Adipocyte (in vitro differentiated cells): ENCODE results near the gene MS4A12.
"Not testable (repeated sequence)": the region's sequence is repeated elsewhere in the genome, so short reads cannot be mapped to it uniquely, and the experiment has no call there.

Experiments used
- DNase-seq: peaks from one replicate; pipeline ENCODE4 v3.0.0-alpha.2; 2015; ENCODE audit warnings: low read depth
- H3K27me3 ChIP-seq: replicated peaks from 2 replicates; pipeline ENCODE4 v1.7.0; 2013; ENCODE audit warnings: mild to moderate bottlenecking, low read length, moderate library complexity; ENCODE audit not compliant: control insufficient read depth, insufficient read depth
- H3K36me3 ChIP-seq: 2 replicates; pipeline ENCODE4 v1.7.0; 2013; ENCODE audit warnings: low read length, mild to moderate bottlenecking, moderate library complexity; ENCODE audit not compliant: control insufficient read depth, insufficient read depth, severe bottlenecking
- H3K4me1 ChIP-seq: 2 replicates; pipeline ENCODE4 v1.7.0; 2013; ENCODE audit warnings: mild to moderate bottlenecking, low read length, moderate library complexity; ENCODE audit not compliant: control insufficient read depth, insufficient read depth
- H3K4me3 ChIP-seq: 2 replicates; pipeline ENCODE4 v1.7.0; 2013; ENCODE audit warnings: mild to moderate bottlenecking, low read length, moderate library complexity
- H3K9ac ChIP-seq: 2 replicates; pipeline ENCODE4 v1.7.0; 2013; ENCODE audit warnings: mild to moderate bottlenecking, low read length, moderate library complexity
- H3K9me3 ChIP-seq: 2 replicates; pipeline ENCODE4 v1.7.0; 2013; ENCODE audit warnings: mild to moderate bottlenecking, low read length, moderate library complexity; ENCODE audit not compliant: control insufficient read depth

MS4A12 gene

GRCh38 chr11:60485987-60486386 is 6.6 kb upstream of the MS4A12 start:
- Histone ChIP-seq H3K9ac (no peak overlapping the region), H3K4me1 (no peaks in the 10 kb centered on the region), H3K27me3 (no peaks in the 10 kb centered on the region), H3K36me3 (no peaks in the 10 kb centered on the region), H3K4me3 (no peak overlapping the region), H3K9me3 (no peaks in the 10 kb centered on the region)
- DNase-seq, result no peak

- H3K9me3 ChIP-seq, result no peaks in the 10 kb centered on the region
- H3K4me3 ChIP-seq, result no peak overlapping the region
- no peak for DNase-seq
- H3K27me3 ChIP-seq, result no peaks in the 10 kb centered on the region
- H3K36me3 ChIP-seq, result no peaks in the 10 kb centered on the region
- no peaks in the 10 kb centered on the region for H3K4me1 ChIP-seq
- no peak overlapping the region for H3K9ac ChIP-seq
Measured at GRCh38 chr11:60493454-60493853, 876 bp downstream of the MS4A12 start.

GRCh38 chr11:60498399-60498798 is 5.8 kb downstream of the MS4A12 start:
- Histone ChIP-seq H3K9ac (no peak overlapping the region), H3K4me1 (no peaks in the 10 kb centered on the region), H3K27me3 (no peaks in the 10 kb centered on the region), H3K36me3 (no peaks in the 10 kb centered on the region), H3K4me3 (no peak overlapping the region), H3K9me3 (no peaks in the 10 kb centered on the region)
- DNase-seq, result no peak

DNA sequence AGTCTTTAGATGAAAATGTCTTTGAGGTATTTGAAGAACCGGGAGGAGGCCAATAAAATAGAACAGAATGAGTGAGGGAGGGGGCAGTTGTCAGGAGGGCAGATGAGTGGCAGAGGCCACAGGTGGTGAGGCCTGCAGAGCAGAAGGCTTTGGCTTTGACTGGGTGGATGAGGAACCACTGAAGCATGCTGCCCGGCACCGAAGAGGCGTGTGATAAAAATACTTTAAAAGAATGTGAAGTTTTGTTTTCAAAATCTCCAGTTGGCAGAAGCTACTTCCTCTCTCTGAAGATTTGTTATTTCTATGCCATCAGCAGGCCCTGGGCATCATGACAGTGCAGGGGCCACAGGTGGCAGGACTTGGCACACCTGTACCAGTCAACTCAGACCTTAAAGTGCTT is 6.3 kb downstream of the MS4A12 start:
- Histone ChIP-seq H3K4me3 (no peak overlapping the region), H3K9ac (no peak overlapping the region), H3K36me3 (no peaks in the 10 kb centered on the region), H3K4me1 (no peaks in the 10 kb centered on the region), H3K9me3 (no peaks in the 10 kb centered on the region), H3K27me3 (no peaks in the 10 kb centered on the region)
- DNase-seq, result no peak

DNA sequence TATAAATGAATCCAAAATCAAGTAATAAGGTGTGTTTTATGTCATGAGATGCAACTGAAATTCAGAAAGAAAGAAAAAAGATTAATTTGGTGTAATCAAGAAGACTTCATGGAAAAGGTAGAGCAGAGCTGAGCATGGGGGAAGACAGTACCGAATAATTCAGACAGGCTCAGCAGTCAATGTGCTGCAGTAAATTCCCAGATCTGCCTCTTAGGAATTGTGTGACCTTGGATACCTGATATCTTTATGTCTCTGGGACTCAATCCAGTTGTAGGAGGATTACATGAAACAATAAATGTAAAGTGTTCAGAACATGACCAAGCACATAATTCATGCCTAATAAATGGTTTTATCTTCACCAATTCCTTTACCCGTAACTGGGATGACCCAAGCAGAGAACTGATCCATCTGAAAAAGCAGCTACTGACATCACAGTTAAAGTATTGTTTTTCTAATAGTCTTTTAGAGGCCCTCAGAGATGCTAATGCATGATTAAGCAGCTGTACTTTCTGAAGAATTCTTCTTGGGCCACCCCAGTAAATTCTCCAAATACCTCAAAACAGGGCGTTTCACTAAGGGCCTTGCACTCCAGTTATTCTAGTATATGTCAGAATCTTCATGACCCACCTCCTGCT is 7.8 kb downstream of the MS4A12 start:
- no peak overlapping the region for H3K4me3 ChIP-seq
- H3K9me3 ChIP-seq, result peaks cover under 1% of the 10 kb centered on the region
- H3K4me1 ChIP-seq, result no peaks in the 10 kb centered on the region
- no peak overlapping the region for H3K9ac ChIP-seq
- no peaks in the 10 kb centered on the region for H3K27me3 ChIP-seq
- DNase-seq, result no peak
- no peaks in the 10 kb centered on the region for H3K36me3 ChIP-seq

- DNase-seq, result no peak
- H3K9ac ChIP-seq, result no peak overlapping the region
- peaks cover 3% of the 10 kb centered on the region for H3K9me3 ChIP-seq
- no peak overlapping the region for H3K4me3 ChIP-seq
- H3K4me1 ChIP-seq, result no peaks in the 10 kb centered on the region
- no peaks in the 10 kb centered on the region for H3K27me3 ChIP-seq
- no peaks in the 10 kb centered on the region for H3K36me3 ChIP-seq
Measured at GRCh38 chr11:60502221-60502775, 9.7 kb downstream of the MS4A12 start.

GRCh38 chr11:60504219-60504905 is 11.8 kb downstream of the MS4A12 start:
- DNase-seq, result no peak
- Histone ChIP-seq H3K4me3 (no peak overlapping the region), H3K36me3 (no peaks in the 10 kb centered on the region), H3K27me3 (no peaks in the 10 kb centered on the region), H3K4me1 (no peaks in the 10 kb centered on the region), H3K9me3 (peaks cover 3% of the 10 kb centered on the region), H3K9ac (no peak overlapping the region)

DNA sequence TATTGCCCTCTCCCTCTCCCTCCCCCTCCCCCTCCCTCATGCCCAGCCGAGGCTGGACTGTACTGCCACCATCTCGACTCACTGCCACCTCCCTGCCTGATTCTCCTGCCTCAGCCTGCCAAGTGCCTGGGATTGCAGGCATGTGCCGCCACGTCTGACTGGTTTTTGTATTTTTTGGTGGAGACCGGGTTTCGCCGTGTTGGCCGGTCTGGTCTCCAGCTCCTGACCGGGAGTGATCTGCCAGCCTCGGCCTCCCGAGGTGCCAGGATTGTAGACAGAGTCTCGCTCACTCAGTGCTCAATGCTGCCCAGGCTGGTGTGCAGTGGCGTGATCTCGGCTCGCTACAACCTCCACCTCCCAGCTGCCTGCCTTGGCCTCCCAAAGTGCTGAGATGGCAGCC is 17.0 kb downstream of the MS4A12 start:
- H3K4me3 ChIP-seq, H3K4me1 ChIP-seq, H3K9me3 ChIP-seq, H3K36me3 ChIP-seq, H3K9ac ChIP-seq, DNase-seq, H3K27me3 ChIP-seq: not testable (repeated sequence)

GRCh38 chr11:60510209-60510608 is 17.6 kb downstream of the MS4A12 start:
- not testable (repeated sequence) for H3K4me1 ChIP-seq, H3K4me3 ChIP-seq, H3K9ac ChIP-seq, H3K27me3 ChIP-seq, H3K36me3 ChIP-seq, H3K9me3 ChIP-seq, DNase-seq

- Histone ChIP-seq H3K36me3 (no peaks in the 10 kb centered on the region), H3K9ac (no peak overlapping the region), H3K27me3 (no peaks in the 10 kb centered on the region), H3K9me3 (no peaks in the 10 kb centered on the region), H3K4me3 (no peak overlapping the region), H3K4me1 (no peaks in the 10 kb centered on the region)
- no peak for DNase-seq
Measured at GRCh38 chr11:60511393-60511792, 18.8 kb downstream of the MS4A12 start.

DNA sequence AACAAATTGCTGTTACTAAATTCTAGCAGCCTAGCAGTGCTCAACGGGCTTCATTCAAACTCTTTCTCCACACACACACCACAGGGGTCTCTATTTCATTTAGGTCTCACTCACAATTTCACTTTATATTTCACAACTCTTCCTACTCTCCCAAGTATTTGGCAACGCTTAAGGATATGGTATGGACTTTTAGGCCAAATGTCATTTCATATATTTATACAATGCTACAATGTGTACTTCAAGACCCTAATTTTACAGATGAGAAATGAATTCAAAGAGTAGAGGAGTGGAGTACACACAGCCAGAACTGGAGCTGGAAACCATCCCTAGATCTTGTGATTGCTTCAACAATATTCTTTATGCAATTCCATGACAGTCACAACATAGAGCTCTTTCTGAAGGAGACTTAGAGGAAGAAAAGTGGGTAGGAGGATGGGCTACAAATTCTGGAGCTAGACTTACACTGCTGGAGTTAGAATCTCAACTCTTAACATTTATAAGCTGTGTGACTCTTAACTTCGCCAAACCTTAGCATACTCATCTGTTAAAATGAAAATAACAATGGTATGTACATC is 20.2 kb downstream of the MS4A12 start:
- H3K27me3 ChIP-seq, result no peaks in the 10 kb centered on the region
- H3K4me1 ChIP-seq, result no peaks in the 10 kb centered on the region
- H3K9ac ChIP-seq, result no peak overlapping the region
- no peak for DNase-seq
- H3K36me3 ChIP-seq, result no peaks in the 10 kb centered on the region
- no peak overlapping the region for H3K4me3 ChIP-seq
- H3K9me3 ChIP-seq, result no peaks in the 10 kb centered on the region
